ENCODE data around the gene LRRC59. TPM values are rescaled to one million over a fixed set of nuclear protein-coding genes. Genes with fewer than 3 reads are reported as not detected.

The LRRC59 gene
- total RNA-seq, 4 donors from 2014 or later = 41.1 to 68.1 (median 62.1) TPM

- DNase-seq (ENCODE audit: extremely low spot score) = peak; percentile 97
- intact Hi-C loops (cut with DNase I) = no loop called here
Observed at GRCh38 chr17:50372758-50373556, 24.4 kb downstream of the LRRC59 start, which contains the start of the genes EME1 and MRPL27. Gene EME1, plus strand, starts transcription at chr17:50373229. Its CDS starts 1,980 bp downstream, at chr17:50375209. Gene MRPL27, minus strand, starts transcription at chr17:50373184. Its CDS starts 14 bp downstream, at chr17:50373170.

GRCh38 chr17:50372222-50372757, 25.0 kb downstream of the LRRC59 start:
- H3K4me3 ChIP-seq = peak overlapping the region; percentile 83 to 89 (median 84)
- H3K4me1 ChIP-seq = peaks cover 22 to 31% (median 25%) of the 10 kb centered on the region in 4 donors
- intact Hi-C loops (cut with DNase I) = no loop called here
- no peaks in the 10 kb centered on the region for H3K27me3 ChIP-seq
- peak overlapping the region; percentile 90 to 96 (median 93) for H3K27ac ChIP-seq (replicated peaks in 1 of 4)
- no peak for DNase-seq (ENCODE audit: extremely low spot score)
- 23% methylated on average over 14 of the region's 14 CpGs for WGBS
- H3K9me3 ChIP-seq = no peaks in the 10 kb centered on the region
- peaks cover 19 to 35% (median 33%) of the 10 kb centered on the region in 4 donors for H3K36me3 ChIP-seq
- TF ChIP-seq CTCF (IDR thresholded peaks at IDR 0.05) (no peak), POLR2AphosphoS5 (IDR thresholded peaks at IDR 0.05) (no peak), POLR2A (IDR thresholded peaks at IDR 0.05; ENCODE audit: low read depth) (no peak), EP300 (IDR thresholded peaks at IDR 0.05) (no peak)

More at GRCh38 chr17:50372758-50373556, 24.4 kb downstream of the LRRC59 start, which contains the start of the genes EME1 and MRPL27:
- H3K27ac ChIP-seq (replicated peaks in 1 of 4) = peak within 1 kb of the TSS; percentile 90 to 96 (median 93)
- H3K36me3 ChIP-seq = peaks cover 12 to 29% (median 26%) of the 10 kb centered on the region in 4 donors
- H3K4me1 ChIP-seq = peaks cover 22 to 31% (median 25%) of the 10 kb centered on the region in 4 donors
- 1% methylated on average over 28 of the region's 42 CpGs for WGBS
- TF ChIP-seq POLR2AphosphoS5 (IDR thresholded peaks at IDR 0.05) (peak; percentile 87 to 90), POLR2A (IDR thresholded peaks at IDR 0.05; ENCODE audit: low read depth) (peak; percentile 20), EP300 (IDR thresholded peaks at IDR 0.05) (no peak), CTCF (IDR thresholded peaks at IDR 0.05) (no peak)
- H3K27me3 ChIP-seq = no peaks in the 10 kb centered on the region
- no peaks in the 10 kb centered on the region for H3K9me3 ChIP-seq
- H3K4me3 ChIP-seq = peak within 1 kb of the TSS; percentile 83 to 89 (median 84)

- DNase-seq (ENCODE audit: extremely low spot score) = no peak
- intact Hi-C loops (cut with DNase I) = no loop called here
Observed at GRCh38 chr17:50371526-50371925, 25.8 kb downstream of the LRRC59 start.

GRCh38 chr17:50370052-50370451, 27.3 kb downstream of the LRRC59 start:
- Histone ChIP-seq H3K36me3 (peaks cover 26 to 58% (median 55%) of the 10 kb centered on the region in 4 donors), H3K9me3 (no peaks in the 10 kb centered on the region), H3K4me1 (peaks cover 22 to 31% (median 25%) of the 10 kb centered on the region in 4 donors), H3K27ac (replicated peaks in 1 of 4) (no peak overlapping the region), H3K27me3 (no peaks in the 10 kb centered on the region), H3K4me3 (no peak overlapping the region)
- DNase-seq (ENCODE audit: extremely low spot score) = no peak
- WGBS = 97% methylated on average over 5 of the region's 5 CpGs
- intact Hi-C loops (cut with DNase I) = no loop called here
- no peak for TF ChIP-seq POLR2A (IDR thresholded peaks at IDR 0.05; ENCODE audit: low read depth)

More at GRCh38 chr17:50371526-50371925, 25.8 kb downstream of the LRRC59 start:
- Histone ChIP-seq H3K9me3 (no peaks in the 10 kb centered on the region), H3K27ac (replicated peaks in 1 of 4) (no peak overlapping the region), H3K36me3 (peaks cover 26 to 43% (median 40%) of the 10 kb centered on the region in 4 donors), H3K27me3 (no peaks in the 10 kb centered on the region), H3K4me1 (peaks cover 22 to 31% (median 25%) of the 10 kb centered on the region in 4 donors), H3K4me3 (peak overlapping the region in 1 of 4 donors; percentile 84)
- 100% methylated on average over 2 of the region's 2 CpGs for WGBS
- TF ChIP-seq EP300 (IDR thresholded peaks at IDR 0.05) (no peak), CTCF (IDR thresholded peaks at IDR 0.05) (no peak), POLR2AphosphoS5 (IDR thresholded peaks at IDR 0.05) (no peak), POLR2A (IDR thresholded peaks at IDR 0.05; ENCODE audit: low read depth) (no peak)

GRCh38 chr17:50367401-50367800, 29.9 kb downstream of the LRRC59 start:
- H3K36me3 ChIP-seq = peaks cover 26 to 67% (median 59%) of the 10 kb centered on the region in 4 donors
- H3K4me3 ChIP-seq = no peak overlapping the region
- TF ChIP-seq CTCF (IDR thresholded peaks at IDR 0.05) (no peak), POLR2A (IDR thresholded peaks at IDR 0.05; ENCODE audit: low read depth) (no peak), EP300 (IDR thresholded peaks at IDR 0.05) (no peak), POLR2AphosphoS5 (IDR thresholded peaks at IDR 0.05) (no peak)
- peaks cover 20 to 45% (median 34%) of the 10 kb centered on the region in 4 donors for H3K4me1 ChIP-seq
- intact Hi-C loops (cut with DNase I) = no loop called here
- no peaks in the 10 kb centered on the region for H3K9me3 ChIP-seq
- H3K27ac ChIP-seq (replicated peaks in 1 of 4) = no peak overlapping the region
- no peaks in the 10 kb centered on the region for H3K27me3 ChIP-seq
- 100% methylated on average over 1 of the region's 1 CpG for WGBS
- no peak for DNase-seq (ENCODE audit: extremely low spot score)
